ENCODE data around the gene CA11.

CA11 gene

DNA sequence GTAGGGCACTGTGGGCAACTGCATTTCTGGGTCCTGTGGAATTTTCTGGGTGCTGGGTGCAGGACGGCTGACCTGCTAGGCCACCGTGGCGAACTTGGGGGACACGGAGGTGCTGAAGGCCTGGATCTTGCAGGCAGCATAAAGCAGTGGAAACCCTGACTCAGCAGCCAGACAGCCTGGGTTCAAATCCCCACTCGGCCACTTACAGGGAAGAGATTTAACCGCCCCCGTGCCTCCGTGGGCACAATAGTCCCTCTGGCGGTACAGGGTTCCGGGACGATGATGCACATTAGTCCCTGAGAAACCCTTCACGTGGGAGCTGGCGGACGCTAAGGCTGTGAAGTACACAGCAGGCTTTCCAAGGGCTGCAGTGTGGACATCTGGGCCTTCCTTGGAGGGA, 34.1 kb downstream of the CA11 start:
- DNase-seq, result no peak

DNA sequence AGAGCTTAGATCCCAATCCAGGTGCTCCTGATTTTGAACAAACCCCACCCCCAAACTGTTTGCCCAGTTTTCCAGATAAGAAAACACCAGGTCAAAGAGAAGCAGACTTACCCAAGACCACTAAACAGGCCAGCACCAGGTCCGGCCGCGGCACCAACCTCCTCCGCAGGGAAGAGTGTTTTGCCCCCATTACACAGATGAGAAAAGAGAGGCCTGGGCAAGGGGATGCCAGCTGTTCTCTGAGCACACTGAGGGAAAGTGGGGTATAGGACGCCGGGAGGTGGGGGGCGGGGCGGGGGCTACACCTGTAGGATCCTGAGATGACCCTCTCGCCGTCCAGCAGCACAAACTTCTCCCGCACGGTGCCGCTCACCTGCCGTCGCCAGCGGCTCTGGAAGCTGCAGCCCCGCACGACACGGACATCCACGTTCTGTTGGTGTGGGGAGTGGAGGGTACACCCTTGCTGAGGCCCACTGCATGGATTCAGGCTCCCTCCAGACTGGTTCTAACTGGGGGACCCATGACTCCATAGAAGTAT, 36.3 kb downstream of the CA11 start:
- no peak for DNase-seq

DNA sequence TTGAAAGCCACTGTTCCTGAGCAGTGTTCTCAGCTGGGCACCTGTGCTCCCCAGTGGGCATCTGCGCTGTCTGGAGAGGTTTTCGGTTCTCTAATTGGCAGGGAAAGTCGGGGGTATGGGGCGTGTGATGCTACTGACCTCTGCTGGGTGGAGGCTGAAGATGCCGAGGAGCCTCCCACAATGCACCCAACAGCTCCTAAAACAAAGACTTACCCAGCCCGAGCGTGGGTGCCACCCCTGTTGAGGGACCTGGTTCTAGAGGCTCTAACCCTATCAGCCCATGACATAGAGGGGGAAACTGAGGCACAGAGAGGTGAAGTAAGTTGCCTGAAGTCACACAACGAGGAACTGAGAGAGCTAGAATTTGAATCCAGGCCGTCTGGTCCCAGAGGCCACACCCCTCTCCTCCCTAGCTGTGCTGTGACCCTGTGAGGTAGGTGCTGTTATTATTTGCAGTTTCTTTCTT, 37.2 kb downstream of the CA11 start:
- DNase-seq, result no peak

DNA sequence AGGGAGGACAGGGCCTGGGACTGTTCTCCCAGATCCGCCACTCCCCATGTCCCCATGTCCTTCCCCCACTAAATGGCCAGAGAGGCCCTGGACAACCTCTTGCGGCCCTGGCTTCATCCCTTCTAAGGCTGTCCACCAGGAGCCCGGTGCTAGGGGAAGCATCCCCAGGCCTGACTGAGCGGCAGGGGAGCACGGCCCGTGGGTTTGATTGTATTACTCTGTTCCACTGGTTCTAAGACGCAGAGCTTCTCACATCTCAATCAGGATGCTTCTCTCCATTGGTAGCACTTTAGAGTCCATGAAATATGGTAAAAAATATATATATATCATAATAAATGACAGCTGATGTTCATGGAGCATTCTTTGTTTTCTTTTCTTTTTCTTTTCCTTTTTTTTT, 38.6 kb downstream of the CA11 start:
- DNase-seq, result no peak

DNA sequence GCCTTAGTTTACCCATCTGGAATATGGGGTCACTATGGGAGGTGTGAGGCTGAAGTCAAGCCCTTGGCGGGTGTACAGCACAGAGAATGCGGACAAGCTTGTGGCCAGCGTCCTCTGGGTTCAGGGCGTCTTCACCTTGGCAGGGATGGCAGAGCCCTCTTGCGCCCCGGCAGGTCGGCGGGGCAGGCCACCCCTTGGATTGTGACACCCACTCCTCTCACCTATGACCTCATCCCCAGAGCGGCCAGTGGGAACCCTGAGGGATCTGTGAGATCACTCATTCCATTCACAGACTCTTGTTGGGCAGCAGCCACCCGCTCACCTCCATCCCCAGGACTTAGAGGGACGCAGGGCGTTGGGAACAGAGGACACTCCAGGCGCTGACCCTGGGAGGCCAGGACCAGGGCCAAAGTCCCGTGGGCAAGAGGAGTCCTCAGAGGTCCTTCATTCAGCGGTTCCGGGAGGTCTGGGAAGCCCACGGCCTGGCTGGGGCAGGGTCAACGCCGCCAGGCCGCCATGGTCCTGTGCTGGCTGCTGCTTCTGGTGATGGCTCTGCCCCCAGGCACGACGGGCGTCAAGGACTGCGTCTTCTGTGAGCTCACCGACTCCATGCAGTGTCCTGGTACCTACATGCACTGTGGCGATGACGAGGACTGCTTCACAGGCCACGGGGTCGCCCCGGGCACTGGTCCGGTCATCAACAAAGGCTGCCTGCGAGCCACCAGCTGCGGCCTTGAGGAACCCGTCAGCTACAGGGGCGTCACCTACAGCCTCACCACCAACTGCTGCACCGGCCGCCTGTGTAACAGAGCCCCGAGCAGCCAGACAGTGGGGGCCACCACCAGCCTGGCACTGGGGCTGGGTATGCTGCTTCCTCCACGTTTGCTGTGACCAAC, 39.3 kb downstream of the CA11 start, which contains the start of gene SPACA4:
Gene SPACA4, plus strand, starts transcription at position 280 of the 896 bp plus-strand sequence. Its CDS starts 237 bp downstream, at position 517.
- no peak for DNase-seq

DNA sequence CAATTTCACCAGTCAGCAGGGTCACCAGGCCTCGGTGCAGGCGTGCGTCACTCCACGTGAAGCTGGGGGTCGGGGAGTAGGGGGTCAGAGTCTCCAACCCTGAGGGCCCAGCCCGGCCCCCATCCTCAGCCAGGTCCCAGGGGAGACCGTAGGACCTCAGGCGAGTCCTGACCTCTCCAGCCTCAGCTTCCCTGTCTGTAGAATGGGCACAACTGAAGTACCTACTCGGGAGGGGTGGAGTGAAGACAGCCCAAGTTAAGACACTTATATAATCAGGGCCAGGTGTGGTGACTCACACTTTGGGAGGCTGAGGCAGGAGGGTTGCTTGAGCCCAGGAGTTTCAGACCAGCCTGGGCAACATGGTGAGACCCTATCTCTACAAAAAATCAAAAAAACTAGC, 42.1 kb downstream of the CA11 start:
- DNase-seq, result no peak

DNA sequence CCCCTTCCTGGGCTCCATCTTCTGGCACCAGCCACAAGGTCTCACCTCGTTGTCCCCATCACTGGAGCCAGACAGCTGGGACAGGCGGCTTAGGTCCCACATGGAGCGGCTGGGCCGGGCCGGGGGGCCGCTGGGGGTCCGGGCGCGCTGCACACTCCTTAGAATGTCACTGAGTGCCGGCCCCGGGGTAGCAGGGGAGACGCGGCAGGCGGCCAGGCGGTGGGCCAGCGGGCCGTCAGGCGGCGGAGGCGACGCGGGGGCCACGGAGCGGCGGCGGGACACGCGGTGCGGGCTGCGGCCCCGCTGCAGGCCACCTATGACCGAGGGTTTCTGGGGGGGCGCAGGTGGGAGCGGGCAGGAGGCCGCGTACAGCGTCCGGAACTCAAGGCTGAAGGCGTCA, 42.5 kb downstream of the CA11 start:
- no peak for DNase-seq

DNA sequence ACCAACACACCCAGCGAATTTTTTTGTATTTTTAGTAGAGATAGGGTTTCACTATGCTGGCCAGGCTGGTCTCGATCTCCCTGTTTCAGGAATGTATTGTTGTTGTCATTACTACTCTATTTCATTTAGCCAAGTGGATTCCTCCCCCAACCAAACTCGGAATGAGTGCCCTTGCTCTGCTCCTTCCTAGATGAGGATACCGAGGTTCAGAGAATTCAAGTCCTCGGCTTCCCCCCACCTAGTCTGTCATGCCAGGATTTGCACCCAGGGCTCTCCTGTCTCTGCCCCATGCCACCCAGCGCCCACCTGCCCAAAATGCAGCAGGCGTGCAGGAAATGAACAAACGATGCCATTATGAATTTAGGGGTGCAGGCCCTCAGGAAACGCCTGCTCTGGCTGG, 43.0 kb downstream of the CA11 start:
- DNase-seq, result no peak

DNA sequence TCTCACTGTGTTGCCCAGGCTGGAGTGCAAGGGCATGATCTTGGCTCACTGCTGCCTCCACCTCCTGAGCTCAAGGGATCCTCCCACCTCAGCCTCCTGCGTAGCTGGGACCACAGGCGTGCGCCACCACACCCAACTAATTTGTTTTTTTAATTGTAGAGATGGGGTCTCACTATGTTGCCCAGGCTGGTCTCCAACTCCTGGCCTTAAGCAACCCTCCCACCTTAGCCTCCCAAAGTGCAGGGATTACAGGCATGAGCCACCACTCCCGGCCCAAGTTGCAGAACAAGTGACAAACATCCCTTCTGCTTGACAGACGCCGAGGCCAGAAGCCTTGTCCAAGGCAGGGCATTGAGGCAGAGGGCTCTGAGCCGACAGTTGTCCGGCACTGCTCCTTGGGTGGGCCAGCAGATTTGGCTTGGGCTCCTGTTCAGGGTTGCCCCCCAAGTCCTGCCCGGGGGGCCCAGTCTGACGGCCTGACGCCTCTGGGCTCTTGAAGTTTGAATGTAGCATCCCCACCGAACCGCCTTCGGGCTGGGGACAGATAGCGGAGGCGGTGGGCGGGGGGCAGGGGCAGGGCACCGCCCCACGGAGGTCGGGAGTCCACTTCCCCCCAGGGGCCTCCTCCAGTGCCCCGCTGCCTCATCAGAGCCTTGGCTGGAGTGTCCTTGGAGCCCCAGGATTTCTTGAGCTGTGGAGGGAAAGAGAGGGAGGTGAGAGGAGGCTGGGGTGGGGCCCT, 45.1 kb downstream of the CA11 start:
- DNase-seq, result no peak

DNA sequence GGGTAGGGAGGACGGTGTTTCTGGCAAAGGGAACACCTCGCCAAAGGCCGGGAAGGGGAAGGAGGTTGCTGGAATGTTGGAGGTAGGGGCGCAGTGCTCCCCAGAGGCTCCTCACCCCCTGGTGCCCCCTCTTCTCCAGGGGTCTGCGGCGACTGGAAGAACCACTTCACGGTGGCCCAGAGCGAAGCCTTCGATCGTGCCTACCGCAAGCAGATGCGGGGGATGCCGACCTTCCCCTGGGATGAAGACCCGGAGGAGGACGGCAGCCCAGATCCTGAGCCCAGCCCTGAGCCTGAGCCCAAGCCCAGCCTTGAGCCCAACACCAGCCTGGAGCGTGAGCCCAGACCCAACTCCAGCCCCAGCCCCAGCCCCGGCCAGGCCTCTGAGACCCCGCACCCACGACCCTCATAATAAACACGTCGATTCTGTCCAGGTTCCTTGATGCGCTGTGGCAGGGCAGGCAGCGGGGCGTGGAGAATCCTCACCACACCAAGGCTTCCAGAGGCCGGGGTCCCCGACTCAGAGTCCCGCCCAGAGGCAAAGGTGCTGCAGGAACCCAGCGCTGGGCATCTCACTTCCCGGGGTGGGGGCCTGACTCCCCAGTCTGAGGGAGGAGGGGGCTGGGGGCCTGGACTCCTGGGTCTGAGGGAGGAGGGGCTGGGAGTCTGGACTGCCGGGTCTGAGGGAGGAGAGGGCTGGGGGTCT, 46.8 kb downstream of the CA11 start:
- no peak for DNase-seq

DNA sequence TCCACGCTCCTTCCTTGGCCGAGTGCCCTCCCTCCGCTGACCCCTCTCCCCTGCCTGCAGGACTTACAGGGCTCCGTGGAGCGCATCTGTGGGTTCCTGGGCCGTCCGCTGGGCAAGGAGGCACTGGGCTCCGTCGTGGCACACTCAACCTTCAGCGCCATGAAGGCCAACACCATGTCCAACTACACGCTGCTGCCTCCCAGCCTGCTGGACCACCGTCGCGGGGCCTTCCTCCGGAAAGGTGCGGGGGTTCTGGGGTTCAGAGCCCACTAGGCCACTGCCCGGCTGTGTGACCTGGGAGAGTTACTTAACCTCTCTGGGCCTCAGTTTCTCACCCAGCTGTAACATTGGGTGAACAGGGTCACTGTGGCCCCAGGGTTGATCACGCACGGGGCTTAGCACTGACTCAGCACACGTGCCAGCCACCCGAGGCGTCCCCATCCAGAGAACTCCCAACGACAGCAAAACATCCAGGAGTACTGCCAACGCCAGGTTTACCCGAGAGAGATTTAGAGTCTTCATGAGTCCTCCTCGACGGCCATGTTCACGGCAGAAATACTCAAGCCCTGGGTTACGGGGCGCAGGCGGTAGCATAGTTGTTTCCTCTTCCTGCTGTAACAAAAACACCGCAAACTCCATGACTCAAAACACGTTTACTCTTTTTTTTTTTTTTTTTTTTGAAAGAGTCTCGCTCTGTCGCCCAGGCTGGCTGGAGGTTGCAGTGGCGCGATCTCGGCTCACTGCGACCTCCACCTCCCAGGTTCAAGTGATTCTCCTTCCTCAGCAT, 49.1 kb downstream of the CA11 start:
- DNase-seq, result no peak

DNA sequence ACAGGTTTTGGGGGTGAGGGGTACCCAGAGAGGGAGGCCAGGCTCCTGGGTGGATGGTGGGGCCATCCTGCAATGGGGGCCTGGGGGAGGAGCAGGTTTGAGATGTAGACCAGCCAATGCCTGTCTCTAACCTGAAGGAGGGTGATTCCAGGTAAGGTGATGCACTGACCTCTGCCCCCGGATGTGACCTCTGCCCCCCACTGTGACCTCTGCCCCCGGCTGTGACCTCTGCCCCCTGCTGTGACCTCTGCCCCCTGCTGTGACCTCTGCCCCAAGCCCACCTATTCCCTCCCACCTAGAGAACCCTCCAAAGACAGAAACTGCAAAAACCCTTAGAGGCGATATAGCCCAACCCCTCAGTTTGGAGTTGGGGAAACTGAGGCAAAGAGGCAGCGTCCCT, 49.8 kb downstream of the CA11 start:
- no peak for DNase-seq

DNA sequence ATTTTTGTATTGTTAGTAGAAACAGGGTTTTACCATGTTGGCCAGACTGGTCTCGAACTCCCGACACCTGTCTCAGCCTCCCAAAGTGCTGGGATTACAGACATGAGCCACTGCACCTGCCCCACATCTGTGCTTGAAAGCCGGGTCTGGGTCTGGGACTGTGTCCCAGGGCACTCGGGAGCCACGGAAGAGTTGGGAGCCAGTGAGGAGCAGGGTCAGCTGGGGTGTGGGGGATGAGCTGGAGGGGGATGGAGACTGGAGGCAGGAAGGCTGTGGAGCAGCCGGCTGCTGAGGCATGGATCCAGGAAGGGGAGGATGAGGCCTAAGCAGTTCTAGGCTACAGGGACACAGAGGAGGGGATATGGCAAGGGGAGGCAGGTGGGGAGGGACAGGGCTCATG, 50.2 kb downstream of the CA11 start:
- DNase-seq, result no peak

DNA sequence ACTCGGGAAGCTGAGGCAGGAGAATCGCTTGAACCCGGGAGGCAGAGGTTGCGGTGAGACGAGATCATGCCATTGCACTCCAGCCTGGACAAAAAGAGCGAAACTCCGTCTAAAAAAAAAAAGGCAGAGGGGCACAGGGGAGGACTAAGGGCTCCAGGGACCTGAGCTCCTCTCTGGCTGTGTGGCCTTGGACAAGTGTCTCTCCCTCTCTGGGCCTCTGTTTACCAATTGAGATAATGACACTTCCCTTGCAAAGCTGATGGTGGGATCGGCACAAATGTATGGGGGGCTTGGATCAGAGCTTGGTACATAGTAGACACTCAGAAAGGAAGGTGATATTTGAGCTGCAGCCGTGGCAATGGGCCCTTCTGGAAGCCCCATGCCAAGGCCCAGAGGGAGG, 50.8 kb downstream of the CA11 start:
- no peak for DNase-seq

DNA sequence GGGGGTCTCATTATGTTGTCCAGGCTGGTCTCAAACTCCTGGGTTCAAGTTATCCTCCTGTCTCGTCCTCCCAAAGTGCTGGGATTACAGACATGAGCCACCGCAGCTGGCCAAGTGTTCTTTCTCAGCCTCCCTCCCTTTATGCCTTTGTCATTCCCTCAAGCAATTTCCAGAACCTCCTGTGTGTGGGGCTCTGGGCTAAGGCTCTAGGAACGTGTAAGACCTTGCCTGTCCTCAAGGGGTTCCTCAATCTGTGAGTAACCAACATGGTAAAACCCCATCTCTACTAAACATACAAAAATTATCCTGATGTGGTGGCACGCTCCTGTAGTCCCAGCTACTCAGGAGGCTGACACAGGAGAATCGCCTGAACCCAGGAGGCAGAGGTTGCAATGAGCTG, 55.0 kb downstream of the CA11 start:
- no peak for DNase-seq

DNA sequence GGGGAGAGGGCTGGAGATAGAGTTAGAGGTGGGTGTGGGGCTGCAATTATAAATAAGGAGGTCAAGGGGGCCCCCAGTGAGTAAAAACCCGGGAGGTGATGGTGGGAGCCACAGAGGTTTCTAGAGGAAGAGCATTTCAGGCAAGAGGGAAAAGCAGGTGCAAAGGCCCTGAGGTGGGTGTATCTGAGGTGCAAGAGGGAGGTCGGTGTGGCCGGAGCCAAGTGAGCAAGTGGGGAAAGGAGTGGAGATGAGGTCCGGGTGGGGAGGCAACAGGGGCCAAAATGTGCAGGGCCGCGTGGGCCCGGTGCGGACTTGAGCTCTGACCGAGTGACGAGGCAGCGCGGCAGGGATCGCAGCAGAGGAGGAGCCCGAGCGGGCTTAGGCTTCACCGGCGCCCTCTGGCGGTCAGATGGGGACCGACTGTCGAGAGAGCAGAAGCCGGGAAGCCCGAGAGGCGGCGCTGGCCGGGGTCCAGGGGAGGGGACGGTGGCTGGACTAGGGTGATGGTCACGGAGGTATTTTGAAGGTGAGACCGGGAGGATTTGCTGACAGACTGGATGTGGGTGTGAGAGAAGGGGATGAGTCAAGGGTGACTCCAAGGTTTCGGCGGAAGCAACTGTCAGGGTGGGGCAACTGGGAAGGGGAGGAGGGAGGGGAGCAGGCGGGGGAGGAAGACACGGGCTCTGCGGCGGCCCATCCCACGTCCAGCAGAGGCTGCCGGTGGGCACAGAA, 57.2 kb downstream of the CA11 start:
- peak; percentile 56 for DNase-seq

All from NCI-H1092 (cell line).